Mesothelial cell of epicardium (in vitro differentiated cells): Measurements from ENCODE around the gene RBMS3. TPM values are rescaled to one million over a fixed set of nuclear protein-coding genes. Genes with fewer than 3 reads are reported as not detected.

Experiments used
- DNase-seq, 2 experiments: peaks; one replicate each; pipeline ENCODE4 v3.0.0; 2021; ENCODE audit warnings: low spot score in 2 of 2; ENCODE audit not compliant: unreplicated experiment in 2 of 2
- H3K27ac Mint-ChIP-seq: 2 replicates; pipeline ENCODE4 v1.8.0; 2021; ENCODE audit warnings: mixed read lengths
- H3K27me3 Mint-ChIP-seq: 2 replicates; pipeline ENCODE4 v1.8.0; 2021; ENCODE audit warnings: low read depth, mixed read lengths
- H3K36me3 Mint-ChIP-seq: 2 replicates; pipeline ENCODE4 v1.8.0; 2021; ENCODE audit warnings: mixed read lengths
- H3K4me1 Mint-ChIP-seq: 2 replicates; pipeline ENCODE4 v1.8.0; 2021; ENCODE audit warnings: mixed read lengths
- H3K4me3 Mint-ChIP-seq: 2 replicates; pipeline ENCODE4 v1.8.0; 2021; ENCODE audit warnings: mild to moderate bottlenecking, moderate library complexity, mixed read lengths
- H3K9me3 Mint-ChIP-seq: 2 replicates; pipeline ENCODE4 v1.8.0; 2021; ENCODE audit warnings: mixed read lengths
- total RNA-seq: library from RNA; stranded (reverse); gene quantifications from 3 replicates; pipeline ENCODE4 v1.2.1, GENCODE V29; 2021
- TF ChIP-seq, protein P1 (sequence below): fragments of 200-600 bp; sonication (generic); IDR thresholded peaks from one replicate; pipeline ENCODE4 v1.5.0; 2021; ENCODE audit warnings: antibody characterized with exemption; ENCODE audit not compliant: unreplicated experiment

RBMS3 gene
- total RNA-seq, 1 donor from 2014 or later: 42.5 TPM

DNA sequence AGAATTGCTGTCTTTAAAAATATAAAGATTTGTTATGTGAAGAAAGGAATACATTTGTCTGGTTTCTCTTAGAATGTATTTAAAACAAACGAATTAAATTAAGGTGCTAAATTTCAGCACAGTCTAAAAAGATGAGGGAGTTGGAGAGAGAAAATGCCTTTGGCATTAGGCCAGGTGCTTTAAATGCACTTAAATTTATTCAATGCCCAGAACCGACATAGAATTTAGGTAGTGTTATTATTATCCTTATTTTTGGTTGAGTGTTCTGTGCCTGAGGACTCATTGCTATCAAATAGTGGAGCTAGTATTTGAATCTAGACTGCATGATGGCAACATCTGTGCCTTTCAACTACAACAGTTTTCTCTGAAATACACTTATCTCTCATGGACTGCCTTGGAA is 287.5 kb downstream of the RBMS3 start:
- H3K4me3 Mint-ChIP-seq: no peak overlapping the region
- no peak for DNase-seq
- TF ChIP-seq, protein P1, sequence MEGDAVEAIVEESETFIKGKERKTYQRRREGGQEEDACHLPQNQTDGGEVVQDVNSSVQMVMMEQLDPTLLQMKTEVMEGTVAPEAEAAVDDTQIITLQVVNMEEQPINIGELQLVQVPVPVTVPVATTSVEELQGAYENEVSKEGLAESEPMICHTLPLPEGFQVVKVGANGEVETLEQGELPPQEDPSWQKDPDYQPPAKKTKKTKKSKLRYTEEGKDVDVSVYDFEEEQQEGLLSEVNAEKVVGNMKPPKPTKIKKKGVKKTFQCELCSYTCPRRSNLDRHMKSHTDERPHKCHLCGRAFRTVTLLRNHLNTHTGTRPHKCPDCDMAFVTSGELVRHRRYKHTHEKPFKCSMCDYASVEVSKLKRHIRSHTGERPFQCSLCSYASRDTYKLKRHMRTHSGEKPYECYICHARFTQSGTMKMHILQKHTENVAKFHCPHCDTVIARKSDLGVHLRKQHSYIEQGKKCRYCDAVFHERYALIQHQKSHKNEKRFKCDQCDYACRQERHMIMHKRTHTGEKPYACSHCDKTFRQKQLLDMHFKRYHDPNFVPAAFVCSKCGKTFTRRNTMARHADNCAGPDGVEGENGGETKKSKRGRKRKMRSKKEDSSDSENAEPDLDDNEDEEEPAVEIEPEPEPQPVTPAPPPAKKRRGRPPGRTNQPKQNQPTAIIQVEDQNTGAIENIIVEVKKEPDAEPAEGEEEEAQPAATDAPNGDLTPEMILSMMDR: no peak
- peak overlapping the region; percentile 7 for H3K27ac Mint-ChIP-seq
- peaks cover 16% of the 10 kb centered on the region for H3K36me3 Mint-ChIP-seq
- peaks cover 24% of the 10 kb centered on the region for H3K9me3 Mint-ChIP-seq
- no peaks in the 10 kb centered on the region for H3K27me3 Mint-ChIP-seq
- H3K4me1 Mint-ChIP-seq: peaks cover 20% of the 10 kb centered on the region

- H3K4me1 Mint-ChIP-seq: no peaks in the 10 kb centered on the region
- H3K27ac Mint-ChIP-seq: no peak overlapping the region
- no peak overlapping the region for H3K4me3 Mint-ChIP-seq
- H3K27me3 Mint-ChIP-seq: no peaks in the 10 kb centered on the region
- TF ChIP-seq, protein P1: no peak
- H3K9me3 Mint-ChIP-seq: peaks cover 34% of the 10 kb centered on the region
- peaks cover 14% of the 10 kb centered on the region for H3K36me3 Mint-ChIP-seq
- DNase-seq: no peak
These were observed 295.3 kb downstream of the RBMS3 start for GRCh38 chr3:29576181-29576580.

- peaks cover 30% of the 10 kb centered on the region for H3K9me3 Mint-ChIP-seq
- TF ChIP-seq, protein P1: no peak
- H3K36me3 Mint-ChIP-seq: peaks cover 10% of the 10 kb centered on the region
- peaks cover under 1% of the 10 kb centered on the region for H3K4me1 Mint-ChIP-seq
- no peak overlapping the region for H3K4me3 Mint-ChIP-seq
- H3K27ac Mint-ChIP-seq: no peak overlapping the region
- H3K27me3 Mint-ChIP-seq: no peaks in the 10 kb centered on the region
- DNase-seq: no peak
These were observed 295.8 kb downstream of the RBMS3 start for GRCh38 chr3:29576675-29577074.

GRCh38 chr3:29577250-29577649 is 296.4 kb downstream of the RBMS3 start:
- no peaks in the 10 kb centered on the region for H3K27me3 Mint-ChIP-seq
- H3K27ac Mint-ChIP-seq: no peak overlapping the region
- H3K9me3 Mint-ChIP-seq: peaks cover 26% of the 10 kb centered on the region
- peaks cover 6% of the 10 kb centered on the region for H3K36me3 Mint-ChIP-seq
- H3K4me3 Mint-ChIP-seq: no peak overlapping the region
- TF ChIP-seq, protein P1: no peak
- H3K4me1 Mint-ChIP-seq: peaks cover 3% of the 10 kb centered on the region
- no peak for DNase-seq

- Mint-ChIP-seq H3K36me3 (no peaks in the 10 kb centered on the region), H3K4me1 (peaks cover 3% of the 10 kb centered on the region), H3K27me3 (no peaks in the 10 kb centered on the region), H3K9me3 (peaks cover 3% of the 10 kb centered on the region), H3K27ac (no peak overlapping the region), H3K4me3 (no peak overlapping the region)
- no peak for DNase-seq
- TF ChIP-seq, protein P1: no peak
These were observed 300.4 kb downstream of the RBMS3 start for GRCh38 chr3:29581311-29581710.

GRCh38 chr3:29582273-29582672 is 301.4 kb downstream of the RBMS3 start:
- H3K27ac Mint-ChIP-seq: no peak overlapping the region
- H3K36me3 Mint-ChIP-seq: no peaks in the 10 kb centered on the region
- H3K4me3 Mint-ChIP-seq: no peak overlapping the region
- peaks cover 7% of the 10 kb centered on the region for H3K4me1 Mint-ChIP-seq
- no peaks in the 10 kb centered on the region for H3K27me3 Mint-ChIP-seq
- TF ChIP-seq, protein P1: no peak
- peaks cover 3% of the 10 kb centered on the region for H3K9me3 Mint-ChIP-seq
- DNase-seq: no peak
